ENCODE measurements around the gene PRUNE1. TPM values are rescaled to one million over a fixed set of nuclear protein-coding genes. Genes with fewer than 3 reads are reported as not detected.

The PRUNE1 gene
- total RNA-seq, 1 experiment from 2014 or later: 9.1 TPM

GRCh38 chr1:151049458-151049857, 41.2 kb downstream of the PRUNE1 start:
- no peak for DNase-seq (ENCODE audit: low read depth)

- no peak for DNase-seq (ENCODE audit: low read depth)
These were observed 41.9 kb downstream of the PRUNE1 start for GRCh38 chr1:151050051-151050688.

- no peak for DNase-seq (ENCODE audit: low read depth)
These were observed 43.2 kb downstream of the PRUNE1 start for GRCh38 chr1:151051356-151052009.

- DNase-seq (ENCODE audit: low read depth): no peak
These were observed 46.8 kb downstream of the PRUNE1 start for GRCh38 chr1:151054971-151055547.

- no peak for DNase-seq (ENCODE audit: low read depth)
These were observed 47.3 kb downstream of the PRUNE1 start for GRCh38 chr1:151055581-151055980.

- DNase-seq (ENCODE audit: low read depth): no peak
These were observed 47.9 kb downstream of the PRUNE1 start for GRCh38 chr1:151056149-151056548.

- peak; percentile 52 for DNase-seq (ENCODE audit: low read depth)
These were observed 50.4 kb downstream of the PRUNE1 start for GRCh38 chr1:151058692-151059091.

GRCh38 chr1:151059109-151060006, 51.1 kb downstream of the PRUNE1 start, which contains the start of gene CDC42SE1:
CDC42SE1 (minus strand) TSS chr1:151059622; CDS start chr1:151055730, 3,892 bp downstream.
- peak; percentile 81 for DNase-seq (ENCODE audit: low read depth)

GRCh38 chr1:151060007-151060656, 51.9 kb downstream of the PRUNE1 start, which contains the start of gene MLLT11:
MLLT11 (plus strand) TSS chr1:151060397; CDS start chr1:151067225, 6,828 bp downstream.
- DNase-seq (ENCODE audit: low read depth): peak; percentile 67

- DNase-seq (ENCODE audit: low read depth): no peak
These were observed 52.6 kb downstream of the PRUNE1 start for GRCh38 chr1:151060657-151061421.

GRCh38 chr1:151061704-151062103, 53.5 kb downstream of the PRUNE1 start:
- no peak for DNase-seq (ENCODE audit: low read depth)

- peak; percentile 81 for DNase-seq (ENCODE audit: low read depth)
These were observed 54.6 kb downstream of the PRUNE1 start for GRCh38 chr1:151062741-151063371.

GRCh38 chr1:151065089-151065645, 56.9 kb downstream of the PRUNE1 start:
- no peak for DNase-seq (ENCODE audit: low read depth)

GRCh38 chr1:151067185-151067584, 58.9 kb downstream of the PRUNE1 start:
- DNase-seq (ENCODE audit: low read depth): no peak

GRCh38 chr1:151069103-151069486, 60.8 kb downstream of the PRUNE1 start:
- no peak for DNase-seq (ENCODE audit: low read depth)

- peak; percentile 94 for DNase-seq (ENCODE audit: low read depth)
These were observed 62.4 kb downstream of the PRUNE1 start, which contains the start of gene GABPB2 for GRCh38 chr1:151070474-151071276. GABPB2 (plus strand) TSS chr1:151070761; CDS start chr1:151088190, 17,429 bp downstream.

- no peak for DNase-seq (ENCODE audit: low read depth)
These were observed 64.0 kb downstream of the PRUNE1 start for GRCh38 chr1:151072224-151072623.
